Fibroblast of villous mesenchyme (primary cell): Measurements from ENCODE around the gene STRA8. TPM values are rescaled to one million over a fixed set of nuclear protein-coding genes. Genes with fewer than 3 reads are reported as not detected.

Experiments used
- DNase-seq: peaks from one replicate; pipeline ENCODE4 v3.0.0-alpha.2; 2010; ENCODE audit warnings: low read depth
- H3K4me3 ChIP-seq: 2 replicates; pipeline ENCODE4 v1.5.1; 2011; ENCODE audit warnings: low read depth, mild to moderate bottlenecking, low read length
- total RNA-seq: library from RNA; depleted of rRNA; stranded (reverse); fragments of >200 nt; gene quantifications from 2 replicates; pipeline ENCODE4 v1.2.3, GENCODE V29; 2012
- TF ChIP-seq, protein P1 (sequence below): IDR thresholded peaks from 2 replicates; pipeline ENCODE4 v1.5.1; 2012; ENCODE audit warnings: low read depth, mild to moderate bottlenecking, low read length; ENCODE audit not compliant: insufficient read depth

STRA8 gene
- total RNA-seq, 1 donor, result not detected

DNA sequence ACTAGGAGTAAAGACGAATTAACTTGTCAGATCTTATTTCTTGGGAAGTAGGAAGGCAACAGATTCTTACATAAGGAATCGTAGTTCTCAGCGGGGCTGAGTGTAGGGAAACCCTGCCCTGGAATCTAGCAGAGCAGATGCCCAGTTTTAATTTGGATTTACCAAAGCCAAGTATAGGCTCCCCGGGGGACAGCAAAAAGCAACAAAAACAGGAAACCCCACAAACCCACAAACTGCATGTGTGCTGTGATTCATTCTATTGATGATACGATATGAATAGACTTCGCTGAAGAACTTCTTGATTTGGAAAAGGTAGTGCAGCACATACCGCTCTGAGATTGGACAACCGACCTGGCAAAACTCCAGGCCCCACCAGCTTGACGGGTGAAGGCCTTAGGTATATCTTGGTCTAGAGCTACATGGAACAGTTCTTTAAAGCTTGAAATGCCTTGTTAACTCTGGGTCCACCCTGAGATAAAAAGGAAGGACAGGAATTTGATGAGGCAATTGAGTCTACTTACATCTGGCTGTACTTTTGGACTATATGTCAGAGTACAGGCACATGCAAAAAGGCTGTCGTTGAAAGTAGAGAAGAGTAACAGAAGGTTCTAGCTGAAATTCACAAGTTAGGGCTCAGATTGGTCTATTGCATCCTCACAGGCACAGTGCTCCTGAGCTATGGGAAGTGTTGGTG is 49.1 kb downstream of the STRA8 start:
- no peak for DNase-seq
- TF ChIP-seq, protein P1, sequence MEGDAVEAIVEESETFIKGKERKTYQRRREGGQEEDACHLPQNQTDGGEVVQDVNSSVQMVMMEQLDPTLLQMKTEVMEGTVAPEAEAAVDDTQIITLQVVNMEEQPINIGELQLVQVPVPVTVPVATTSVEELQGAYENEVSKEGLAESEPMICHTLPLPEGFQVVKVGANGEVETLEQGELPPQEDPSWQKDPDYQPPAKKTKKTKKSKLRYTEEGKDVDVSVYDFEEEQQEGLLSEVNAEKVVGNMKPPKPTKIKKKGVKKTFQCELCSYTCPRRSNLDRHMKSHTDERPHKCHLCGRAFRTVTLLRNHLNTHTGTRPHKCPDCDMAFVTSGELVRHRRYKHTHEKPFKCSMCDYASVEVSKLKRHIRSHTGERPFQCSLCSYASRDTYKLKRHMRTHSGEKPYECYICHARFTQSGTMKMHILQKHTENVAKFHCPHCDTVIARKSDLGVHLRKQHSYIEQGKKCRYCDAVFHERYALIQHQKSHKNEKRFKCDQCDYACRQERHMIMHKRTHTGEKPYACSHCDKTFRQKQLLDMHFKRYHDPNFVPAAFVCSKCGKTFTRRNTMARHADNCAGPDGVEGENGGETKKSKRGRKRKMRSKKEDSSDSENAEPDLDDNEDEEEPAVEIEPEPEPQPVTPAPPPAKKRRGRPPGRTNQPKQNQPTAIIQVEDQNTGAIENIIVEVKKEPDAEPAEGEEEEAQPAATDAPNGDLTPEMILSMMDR, result no peak
- H3K4me3 ChIP-seq, result no peak overlapping the region

DNA sequence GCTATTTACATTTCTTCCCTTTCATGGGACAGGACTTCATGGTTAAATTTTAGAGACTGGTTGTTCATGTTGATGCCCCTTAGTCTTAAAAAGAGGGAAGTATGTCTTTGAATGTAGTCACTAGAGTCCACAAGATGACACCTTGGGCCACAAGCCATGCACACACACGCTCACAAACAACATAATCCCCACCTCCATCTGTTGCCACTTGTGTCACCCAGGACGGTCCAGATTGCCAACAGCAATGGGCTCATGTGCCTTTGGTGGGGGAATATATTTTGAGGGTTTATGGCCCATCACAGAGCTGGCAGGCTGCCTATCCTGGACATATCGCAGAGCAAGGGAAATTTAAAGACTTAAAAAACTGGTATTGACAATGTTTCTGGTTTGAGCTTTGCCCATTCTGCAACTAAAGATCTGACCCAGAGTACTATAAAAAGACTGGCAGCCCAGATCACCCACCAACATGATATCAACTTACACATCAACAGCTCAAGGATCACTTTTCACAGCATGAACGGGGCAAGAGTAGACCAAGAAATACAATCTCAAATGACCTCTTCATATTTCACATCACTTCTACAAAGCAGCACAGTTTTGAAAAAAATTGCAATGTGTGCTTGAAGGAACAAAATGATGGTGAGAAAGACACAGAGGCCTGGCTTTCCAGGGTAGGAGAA is 50.5 kb downstream of the STRA8 start:
- TF ChIP-seq, protein P1, result no peak
- DNase-seq, result no peak
- no peak overlapping the region for H3K4me3 ChIP-seq

DNA sequence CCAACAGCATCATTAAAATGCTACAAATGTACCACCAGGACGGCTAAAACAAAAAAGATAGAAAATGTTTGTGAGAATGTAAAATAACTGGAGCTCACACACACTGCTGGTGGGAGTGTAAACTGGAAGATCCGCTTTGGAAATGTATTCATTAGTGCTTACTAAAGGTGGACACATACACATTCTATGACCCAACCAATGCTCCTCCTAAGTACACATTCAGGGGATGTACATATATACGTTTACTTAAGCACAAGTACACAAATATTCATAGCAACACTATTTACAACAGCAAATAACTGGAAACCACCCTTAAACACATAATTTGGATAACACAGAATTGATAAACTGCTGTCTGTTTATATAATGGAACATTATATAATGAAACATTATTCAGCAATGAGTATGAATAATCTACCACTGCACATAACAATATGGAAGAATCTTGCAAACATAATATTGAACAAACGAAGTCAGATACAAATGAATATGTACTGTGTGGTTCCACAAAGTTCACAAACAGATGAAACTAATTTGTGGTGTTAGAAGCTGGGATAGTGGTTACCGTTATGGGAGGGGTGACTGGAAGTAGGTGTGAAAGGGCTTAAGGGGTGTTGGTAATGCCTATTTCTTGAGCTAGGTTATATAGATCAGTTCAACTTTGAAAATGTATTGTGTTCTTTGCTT is 52.1 kb downstream of the STRA8 start:
- TF ChIP-seq, protein P1, result no peak
- no peak for DNase-seq
- H3K4me3 ChIP-seq, result no peak overlapping the region

DNA sequence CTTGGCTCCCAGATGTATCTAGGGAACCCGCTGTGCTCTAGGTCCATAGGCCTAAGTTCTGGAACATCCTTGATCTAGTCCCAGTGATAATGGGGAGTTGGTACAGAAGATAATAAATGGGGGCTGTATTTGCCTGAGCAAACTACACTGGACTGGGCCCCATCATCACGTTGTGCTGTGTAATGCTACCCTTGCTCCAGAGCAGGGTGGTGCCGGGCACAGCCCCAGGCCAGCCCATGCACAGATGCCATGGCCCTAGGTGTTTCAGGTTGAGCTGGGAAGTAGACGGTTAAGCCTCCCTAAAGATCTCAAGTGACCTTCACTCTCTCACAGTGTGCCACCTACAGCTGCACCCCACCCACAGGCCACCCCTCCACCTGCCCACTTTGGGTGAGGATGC is 53.2 kb downstream of the STRA8 start:
- no peak overlapping the region for H3K4me3 ChIP-seq
- TF ChIP-seq, protein P1, result no peak
- no peak for DNase-seq

DNA sequence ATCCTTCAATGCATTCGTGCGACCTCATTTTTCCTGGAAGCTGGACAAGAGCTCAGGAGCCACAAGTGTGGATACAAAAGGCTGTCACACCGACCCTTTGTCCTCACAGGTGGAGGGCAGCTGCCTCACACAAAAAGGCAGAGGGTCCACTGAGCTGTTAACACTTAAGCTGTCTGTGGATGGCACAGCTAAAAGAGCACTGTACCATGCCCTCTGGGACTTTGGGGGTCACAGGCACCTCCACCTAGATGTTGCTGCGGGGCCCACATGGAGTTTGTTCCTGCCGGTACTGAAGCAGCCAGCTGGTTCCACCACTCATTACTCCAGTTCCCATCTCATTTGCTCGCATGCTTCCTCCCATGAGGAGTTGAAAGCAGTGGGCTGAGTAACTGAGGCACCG is 57.0 kb downstream of the STRA8 start:
- TF ChIP-seq, protein P1, result no peak
- no peak overlapping the region for H3K4me3 ChIP-seq
- DNase-seq, result no peak

DNA sequence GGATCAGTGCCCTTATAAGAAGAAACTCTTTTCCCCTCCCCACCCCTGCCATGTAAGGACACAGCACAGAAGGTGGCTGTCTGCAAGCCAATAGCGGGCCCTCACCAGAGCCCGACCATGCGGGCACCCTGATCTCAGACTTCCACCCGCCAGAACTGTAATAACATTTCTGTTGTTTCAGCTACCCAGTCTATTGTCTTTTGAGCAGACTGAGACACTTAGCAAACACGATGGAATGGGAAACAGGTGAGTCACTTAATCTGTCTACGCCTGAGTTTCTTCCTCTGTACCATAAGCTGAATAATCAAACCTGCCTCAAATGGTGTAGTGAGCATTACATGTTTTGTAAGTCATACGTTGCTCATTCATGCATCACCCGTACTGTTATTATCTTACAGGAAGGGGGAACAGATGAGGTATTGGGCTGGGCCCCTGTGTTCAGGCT is 58.2 kb downstream of the STRA8 start:
- TF ChIP-seq, protein P1, result no peak
- no peak for DNase-seq
- no peak overlapping the region for H3K4me3 ChIP-seq
